ENCODE results near the gene HTRA3. TPM values are rescaled to one million over a fixed set of nuclear protein-coding genes. Genes with fewer than 3 reads are reported as not detected.

HTRA3 gene
- total RNA-seq, 4 donors from 2014 or later: 4.0 to 18.2 (median 11.4) TPM

DNA sequence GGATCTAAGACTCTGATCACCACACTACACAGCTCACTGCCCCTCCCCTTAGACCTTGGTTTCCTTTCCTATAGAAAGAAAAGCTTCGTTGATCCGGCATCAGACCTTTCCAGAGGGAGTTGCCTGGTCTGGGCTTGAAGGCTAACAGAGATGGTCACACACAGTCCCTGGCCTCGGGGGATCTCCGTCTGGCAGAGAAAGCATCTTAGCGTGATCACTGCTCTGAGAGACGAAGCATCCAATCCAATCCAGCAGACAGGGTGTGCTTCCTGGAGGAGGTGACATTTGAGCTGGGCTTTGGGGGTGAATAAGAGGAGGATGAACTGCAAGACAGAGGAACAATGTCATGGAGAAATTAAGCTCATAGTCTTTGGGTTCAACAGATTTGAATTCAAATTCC lies 49.5 kb downstream of the HTRA3 start:
- 87 to 90% methylated on average over 6 of the region's 6 CpGs for WGBS, 2 donors
- DNase-seq (ENCODE audit: low spot score in 2 of 2): peak; percentile 6 to 52
- H3K4me3 ChIP-seq (ENCODE audit: low read depth, poor library complexity, severe bottlenecking): no peak overlapping the region
- TF ChIP-seq CTCF (IDR thresholded peaks at IDR 0.05) (no peak), POLR2A (IDR thresholded peaks at IDR 0.05) (no peak)
- intact Hi-C loops (cut with DNase I; ENCODE audit: low total_unique reads): no loop called here

DNA sequence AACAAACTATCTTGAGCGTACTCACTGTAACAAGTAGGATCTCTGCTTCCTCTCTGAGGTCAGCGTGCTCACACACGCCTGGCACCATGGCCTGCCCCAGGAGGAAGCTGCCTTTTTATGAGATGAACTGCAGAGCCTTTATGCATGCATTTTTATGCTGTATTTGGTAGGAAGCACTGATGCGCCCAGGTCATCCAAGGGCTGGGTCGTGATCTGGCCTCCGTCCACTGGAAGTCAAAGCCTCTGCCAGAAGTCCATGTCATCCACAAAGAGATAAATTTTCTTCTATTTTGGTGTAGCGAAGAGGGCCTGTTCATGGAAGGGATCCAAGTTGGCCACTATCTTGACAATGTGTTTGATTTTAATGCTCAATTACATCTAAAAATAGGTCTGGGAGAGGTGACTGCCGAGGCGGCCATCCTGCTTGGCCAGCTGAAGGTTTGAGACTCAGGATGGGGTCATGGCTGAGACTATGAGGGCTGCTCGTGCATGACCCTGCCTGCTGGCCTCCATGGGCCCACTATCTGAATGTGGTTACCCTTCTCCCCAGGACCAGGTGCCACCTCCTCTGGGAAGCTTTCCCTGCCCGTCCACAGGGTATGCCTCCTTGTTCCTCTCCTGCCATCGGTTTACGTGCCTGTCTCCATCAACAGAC lies 50.3 kb downstream of the HTRA3 start:
- TF ChIP-seq CTCF (IDR thresholded peaks at IDR 0.05): no peak
- no peak for TF ChIP-seq POLR2A (IDR thresholded peaks at IDR 0.05)
- peak; percentile 15 to 79 for DNase-seq (ENCODE audit: low spot score in 2 of 2)
- intact Hi-C loops (cut with DNase I; ENCODE audit: low total_unique reads): no loop called here
- no peak overlapping the region for H3K4me3 ChIP-seq (ENCODE audit: low read depth, poor library complexity, severe bottlenecking)
- WGBS, 2 donors: 35 to 41% methylated on average over 13 of the region's 13 CpGs

GRCh38 chr4:8320386-8320750 lies 50.8 kb downstream of the HTRA3 start:
- peak in 1 of 2 donors; percentile 68 for DNase-seq (ENCODE audit: low spot score in 2 of 2)
- TF ChIP-seq POLR2A (IDR thresholded peaks at IDR 0.05) (no peak), CTCF (IDR thresholded peaks at IDR 0.05) (no peak)
- intact Hi-C loops (cut with DNase I; ENCODE audit: low total_unique reads): no loop called here
- WGBS, 2 donors: 85 to 90% methylated on average over 2 of the region's 2 CpGs
- H3K4me3 ChIP-seq (ENCODE audit: low read depth, poor library complexity, severe bottlenecking): no peak overlapping the region

- 95 to 96% methylated on average over 2 of the region's 2 CpGs for WGBS, 2 donors
- TF ChIP-seq POLR2A (IDR thresholded peaks at IDR 0.05) (no peak), CTCF (IDR thresholded peaks at IDR 0.05) (no peak)
Measured at GRCh38 chr4:8321220-8321619, 51.7 kb downstream of the HTRA3 start.

DNA sequence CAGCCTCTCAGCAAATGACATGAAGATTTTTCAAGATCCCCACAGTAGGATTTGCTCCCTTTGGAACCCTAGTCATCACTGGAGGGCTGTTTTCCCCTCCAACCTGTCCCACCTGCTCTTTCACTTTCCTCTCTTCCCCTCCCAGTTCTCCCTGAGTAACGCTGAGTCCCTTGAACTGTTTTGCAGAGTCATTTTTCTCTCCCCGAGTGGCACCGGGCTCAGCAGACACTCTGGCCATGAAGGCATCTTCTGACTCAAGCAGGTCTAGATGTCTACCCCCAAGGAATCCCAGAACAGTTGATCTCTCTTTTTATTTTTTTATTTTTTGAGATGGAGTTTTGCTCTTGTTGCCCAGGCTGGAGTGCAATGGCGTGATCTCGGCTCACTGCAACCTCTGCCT lies 52.2 kb downstream of the HTRA3 start:
- H3K4me3 ChIP-seq (ENCODE audit: low read depth, poor library complexity, severe bottlenecking): no peak overlapping the region
- intact Hi-C loops (cut with DNase I; ENCODE audit: low total_unique reads): no loop called here
- DNase-seq (ENCODE audit: low spot score in 2 of 2): peak in 1 of 2 donors; percentile 43
- 79 to 85% methylated on average over 5 of the region's 5 CpGs for WGBS, 2 donors
- no peak for TF ChIP-seq POLR2A (IDR thresholded peaks at IDR 0.05)
- no peak for TF ChIP-seq CTCF (IDR thresholded peaks at IDR 0.05)

More at GRCh38 chr4:8321220-8321619, 51.7 kb downstream of the HTRA3 start:
- intact Hi-C loops (cut with DNase I; ENCODE audit: low total_unique reads): no loop called here
- H3K4me3 ChIP-seq (ENCODE audit: low read depth, poor library complexity, severe bottlenecking): no peak overlapping the region
- DNase-seq (ENCODE audit: low spot score in 2 of 2): peak in 1 of 2 donors; percentile 7

Data from lower leg skin (tissue), 4 donors.